GM12892 (cell line): Measurements from ENCODE around the gene PCDHA3. TPM values are rescaled to one million over a fixed set of nuclear protein-coding genes. Genes with fewer than 3 reads are reported as not detected.
"Not testable (repeated sequence)": the region's sequence is repeated elsewhere in the genome, so short reads cannot be mapped to it uniquely, and the experiment has no call there.

Experiments
- DNase-seq: peaks from one replicate; pipeline ENCODE4 v3.0.0; 2011; ENCODE audit not compliant: insufficient read length
- FAIRE-seq: peaks from 2 replicates; lab custom pipeline; 2011; peaks lifted over from hg19 to GRCh38; lab: Jason Lieb, UNC
- POLR2A ChIP-seq: IDR thresholded peaks from 2 replicates; pipeline ENCODE4 v1.6.1; 2011; ENCODE audit warnings: low read depth, low read length, control low read depth
- POLR2AphosphoS5 ChIP-seq: IDR thresholded peaks from 2 replicates; pipeline ENCODE4 v1.6.1; 2011; ENCODE audit warnings: low read depth, low read length, control low read depth
- TAF1 ChIP-seq: IDR thresholded peaks from 2 replicates; pipeline ENCODE4 v1.6.1; 2011; ENCODE audit warnings: low read depth, mild to moderate bottlenecking, control low read depth, low read length, borderline replicate concordance
- polyA plus RNA-seq: library from polyadenylated mRNA; unstranded; fragments of >200 nt; gene quantifications from one replicate; pipeline ENCODE4 v1.2.1, GENCODE V29; 2012; ENCODE audit warnings: missing spikeins, inconsistent platforms; ENCODE audit not compliant: missing spikeins

PCDHA3 gene
- 0.11 TPM for polyA plus RNA-seq

GRCh38 chr5:140800816-140801493 is at the start of gene PCDHA3:
TSS of gene PCDHA3 (plus strand) at chr5:140801057.
- no peak for DNase-seq
- no peak for FAIRE-seq
- TF ChIP-seq TAF1 (no peak), POLR2AphosphoS5 (no peak), POLR2A (no peak)

GRCh38 chr5:140753561-140753960 is 47.3 kb upstream of the PCDHA3 start:
- FAIRE-seq (no peak), DNase-seq (no peak)
- no peak for TF ChIP-seq TAF1
- TF ChIP-seq POLR2A: no peak
- TF ChIP-seq POLR2AphosphoS5: no peak

- FAIRE-seq (no peak), DNase-seq (no peak)
- TF ChIP-seq TAF1 (no peak), POLR2AphosphoS5 (no peak), POLR2A (no peak)
Measured at GRCh38 chr5:140764177-140764973, 36.5 kb upstream of the PCDHA3 start.

GRCh38 chr5:140767444-140767843 is 33.4 kb upstream of the PCDHA3 start:
- no peak for FAIRE-seq
- DNase-seq: no peak

GRCh38 chr5:140780512-140780911 is 20.3 kb upstream of the PCDHA3 start:
- no peak for TF ChIP-seq TAF1
- DNase-seq (no peak), FAIRE-seq (no peak)

More at GRCh38 chr5:140767444-140767843, 33.4 kb upstream of the PCDHA3 start:
- TF ChIP-seq TAF1 (no peak), POLR2A (no peak)

- TF ChIP-seq POLR2AphosphoS5 (no peak), POLR2A (no peak), TAF1 (no peak)
- no peak for DNase-seq
- no peak for FAIRE-seq
Measured at GRCh38 chr5:140785905-140786686, 14.8 kb upstream of the PCDHA3 start, which contains the start of gene PCDHA1. TSS of gene PCDHA1 (plus strand) at chr5:140786140.

GRCh38 chr5:140787422-140787821 is 13.4 kb upstream of the PCDHA3 start:
- not testable (repeated sequence) for FAIRE-seq, DNase-seq

GRCh38 chr5:140787849-140788504 is 12.9 kb upstream of the PCDHA3 start:
- DNase-seq, FAIRE-seq: not testable (repeated sequence)

GRCh38 chr5:140791089-140791488 is 9.8 kb upstream of the PCDHA3 start:
- DNase-seq (no peak), FAIRE-seq (no peak)
- TF ChIP-seq POLR2AphosphoS5 (no peak), POLR2A (no peak), TAF1 (no peak)

- TF ChIP-seq TAF1: no peak
- TF ChIP-seq POLR2AphosphoS5: no peak
- TF ChIP-seq POLR2A: no peak
- no peak for FAIRE-seq
- no peak for DNase-seq
Measured at GRCh38 chr5:140794595-140795258, 6.1 kb upstream of the PCDHA3 start, which contains the start of gene PCDHA2. TSS of gene PCDHA2 (plus strand) at chr5:140794852.

- FAIRE-seq (no peak), DNase-seq (no peak)
- TF ChIP-seq POLR2A (no peak), TAF1 (no peak), POLR2AphosphoS5 (no peak)
Measured at GRCh38 chr5:140795259-140795641, 5.6 kb upstream of the PCDHA3 start.

- DNase-seq, FAIRE-seq: not testable (repeated sequence)
Measured at GRCh38 chr5:140796072-140796717, 4.7 kb upstream of the PCDHA3 start.
